PC-3 (cell line): ENCODE data around the gene TOMM40.

Experiments used
- EZH2 ChIP-seq: fragments of 300-600 bp; sonication (generic); IDR thresholded peaks from one replicate; pipeline ENCODE4 v1.6.1; 2017; ENCODE audit warnings: antibody characterized with exemption, mild to moderate bottlenecking, low read length; ENCODE audit not compliant: unreplicated experiment
- TF ChIP-seq, protein P1 (sequence below): fragments of 300-600 bp; sonication (generic); conservative IDR thresholded peaks from 2 replicates; pipeline ENCODE4 v1.5.1; 2017; ENCODE audit warnings: antibody characterized with exemption, low read depth, mild to moderate bottlenecking, low read length

GRCh38 chr19:44874317-44874716 is 16.7 kb upstream of the TOMM40 start:
- TF ChIP-seq, protein P1, sequence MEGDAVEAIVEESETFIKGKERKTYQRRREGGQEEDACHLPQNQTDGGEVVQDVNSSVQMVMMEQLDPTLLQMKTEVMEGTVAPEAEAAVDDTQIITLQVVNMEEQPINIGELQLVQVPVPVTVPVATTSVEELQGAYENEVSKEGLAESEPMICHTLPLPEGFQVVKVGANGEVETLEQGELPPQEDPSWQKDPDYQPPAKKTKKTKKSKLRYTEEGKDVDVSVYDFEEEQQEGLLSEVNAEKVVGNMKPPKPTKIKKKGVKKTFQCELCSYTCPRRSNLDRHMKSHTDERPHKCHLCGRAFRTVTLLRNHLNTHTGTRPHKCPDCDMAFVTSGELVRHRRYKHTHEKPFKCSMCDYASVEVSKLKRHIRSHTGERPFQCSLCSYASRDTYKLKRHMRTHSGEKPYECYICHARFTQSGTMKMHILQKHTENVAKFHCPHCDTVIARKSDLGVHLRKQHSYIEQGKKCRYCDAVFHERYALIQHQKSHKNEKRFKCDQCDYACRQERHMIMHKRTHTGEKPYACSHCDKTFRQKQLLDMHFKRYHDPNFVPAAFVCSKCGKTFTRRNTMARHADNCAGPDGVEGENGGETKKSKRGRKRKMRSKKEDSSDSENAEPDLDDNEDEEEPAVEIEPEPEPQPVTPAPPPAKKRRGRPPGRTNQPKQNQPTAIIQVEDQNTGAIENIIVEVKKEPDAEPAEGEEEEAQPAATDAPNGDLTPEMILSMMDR: no peak
- no peak for TF ChIP-seq EZH2
